ENCODE data around the gene TMEM204.

GRCh38 chr16:1561266-1561665 is 27.8 kb downstream of the TMEM204 start:
- TF ChIP-seq POLR2A (IDR thresholded peaks at IDR 0.05) (no peak), CTCF (IDR thresholded peaks at IDR 0.05) (no peak)

All from thyroid gland (tissue), 4 donors.